Omental fat pad (tissue), 4 donors: Measurements from ENCODE around the gene TRIP13. TPM values are rescaled to one million over a fixed set of nuclear protein-coding genes. Genes with fewer than 3 reads are reported as not detected.

Experiments used
- ATAC-seq: fragments of 150-250 bp; one replicate; pipeline ENCODE4 v1.9.1; 2016; ENCODE audit warnings: mild to moderate bottlenecking, moderate library complexity; ENCODE audit not compliant: low FRiP score
- DNase-seq: peaks from one replicate; pipeline ENCODE4 v3.0.0-alpha.2; 2019; ENCODE audit warnings: low spot score
- CTCF ChIP-seq, 3 donors: fragments of 450-650 bp; IDR thresholded peaks; one replicate each; pipeline ENCODE4 v1.5.1; 2016 to 2017; ENCODE audit warnings: antibody characterized with exemption in 3 of 3, mild to moderate bottlenecking in 3 of 3, moderate library complexity in 2 of 3
- total RNA-seq, 4 donors: library from RNA; depleted of rRNA; stranded (reverse); fragments of >200 nt; gene quantifications; one replicate each; pipeline ENCODE4 v1.1.0, GENCODE V29; 2016

The TRIP13 gene
- total RNA-seq, 4 donors from 2014 or later, result 0.79 to 3.0 (median 0.93) TPM

GRCh38 chr5:886036-886435 lies 6.6 kb upstream of the TRIP13 start:
- DNase-seq (no peak), ATAC-seq (no peak)
- no peak for TF ChIP-seq CTCF (IDR thresholded peaks at IDR 0.05)

GRCh38 chr5:886716-887325 lies 5.9 kb upstream of the TRIP13 start:
- TF ChIP-seq CTCF (IDR thresholded peaks at IDR 0.05), result no peak
- DNase-seq (no peak), ATAC-seq (no peak)

GRCh38 chr5:887947-888637 lies 4.6 kb upstream of the TRIP13 start:
- no peak for TF ChIP-seq CTCF (IDR thresholded peaks at IDR 0.05)
- ATAC-seq (no peak), DNase-seq (no peak)

- TF ChIP-seq CTCF (IDR thresholded peaks at IDR 0.05), result no peak
- ATAC-seq, result no peak
- no peak for DNase-seq
These were observed 4.0 kb upstream of the TRIP13 start for GRCh38 chr5:888638-889035.

GRCh38 chr5:889075-889710 lies 3.5 kb upstream of the TRIP13 start:
- DNase-seq (no peak), ATAC-seq (no peak)
- no peak for TF ChIP-seq CTCF (IDR thresholded peaks at IDR 0.05)

GRCh38 chr5:891117-891836 lies 1.4 kb upstream of the TRIP13 start:
- ATAC-seq (no peak), DNase-seq (no peak)
- TF ChIP-seq CTCF (IDR thresholded peaks at IDR 0.05), result no peak
